Activated naive CD8-positive, alpha-beta T cell treated with anti-CD3 and anti-CD28 coated beads, Interleukin-2, amount 50 U/mL, for 24 hours (primary cell): Measurements from ENCODE around the gene LHX3.
"Not testable (repeated sequence)": the region's sequence is repeated elsewhere in the genome, so short reads cannot be mapped to it uniquely, and the experiment has no call there.

Experiments used
- ATAC-seq: fragments of 150-1000 bp; cut with Tn5 transposase; one replicate; pipeline ENCODE4 v1.10.0; 2021
- DNase-seq: peaks from one replicate; pipeline ENCODE4 v3.0.0; 2021
- H3K27ac Mint-ChIP-seq: one replicate; pipeline ENCODE4 v1.8.0; 2021; ENCODE audit warnings: mild to moderate bottlenecking, mixed read lengths
- H3K27me3 Mint-ChIP-seq: one replicate; pipeline ENCODE4 v1.8.0; 2021; ENCODE audit warnings: mixed read lengths
- H3K36me3 Mint-ChIP-seq: one replicate; pipeline ENCODE4 v1.8.0; 2021; ENCODE audit warnings: low read depth, mixed read lengths
- H3K4me1 Mint-ChIP-seq: one replicate; pipeline ENCODE4 v1.8.0; 2021; ENCODE audit warnings: mixed read lengths
- H3K4me3 Mint-ChIP-seq: one replicate; pipeline ENCODE4 v1.8.0; 2021; ENCODE audit warnings: mild to moderate bottlenecking, moderate library complexity, mixed read lengths
- H3K9me3 Mint-ChIP-seq: one replicate; pipeline ENCODE4 v1.8.0; 2021; ENCODE audit warnings: mixed read lengths

LHX3 gene

GRCh38 chr9:136150664-136151213, 54.2 kb downstream of the LHX3 start:
- not testable (repeated sequence) for H3K4me1 Mint-ChIP-seq, DNase-seq, H3K4me3 Mint-ChIP-seq, H3K36me3 Mint-ChIP-seq, H3K9me3 Mint-ChIP-seq, H3K27me3 Mint-ChIP-seq, ATAC-seq, H3K27ac Mint-ChIP-seq

- no peaks in the 10 kb centered on the region for H3K9me3 Mint-ChIP-seq
- ATAC-seq, result no peak
- H3K36me3 Mint-ChIP-seq, result no peaks in the 10 kb centered on the region
- no peaks in the 10 kb centered on the region for H3K4me1 Mint-ChIP-seq
- H3K27me3 Mint-ChIP-seq, result peaks cover 5% of the 10 kb centered on the region
- no peak overlapping the region for H3K27ac Mint-ChIP-seq
- H3K4me3 Mint-ChIP-seq, result no peak overlapping the region
- DNase-seq, result no peak
Observed at GRCh38 chr9:136149853-136150252, 55.1 kb downstream of the LHX3 start.

DNA sequence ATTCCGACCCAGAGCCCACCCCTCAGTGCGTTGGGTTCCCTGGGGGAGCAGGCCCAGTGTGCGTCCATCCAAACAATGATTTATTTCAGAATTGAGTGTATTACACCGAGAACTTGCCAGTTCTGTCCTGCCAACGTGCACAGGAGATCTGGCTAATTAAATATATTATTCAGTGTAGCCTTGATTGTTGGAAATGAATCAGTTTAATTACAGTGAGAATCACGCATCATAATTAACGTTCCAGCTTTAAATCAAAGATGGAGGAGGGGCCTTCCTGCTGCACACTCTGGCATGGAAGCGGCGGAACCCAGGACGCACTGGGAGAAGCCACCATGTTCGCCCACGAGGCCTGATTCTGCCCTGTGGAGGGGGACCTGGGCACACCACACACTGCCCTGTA, 55.6 kb downstream of the LHX3 start:
- no peak for ATAC-seq

DNA sequence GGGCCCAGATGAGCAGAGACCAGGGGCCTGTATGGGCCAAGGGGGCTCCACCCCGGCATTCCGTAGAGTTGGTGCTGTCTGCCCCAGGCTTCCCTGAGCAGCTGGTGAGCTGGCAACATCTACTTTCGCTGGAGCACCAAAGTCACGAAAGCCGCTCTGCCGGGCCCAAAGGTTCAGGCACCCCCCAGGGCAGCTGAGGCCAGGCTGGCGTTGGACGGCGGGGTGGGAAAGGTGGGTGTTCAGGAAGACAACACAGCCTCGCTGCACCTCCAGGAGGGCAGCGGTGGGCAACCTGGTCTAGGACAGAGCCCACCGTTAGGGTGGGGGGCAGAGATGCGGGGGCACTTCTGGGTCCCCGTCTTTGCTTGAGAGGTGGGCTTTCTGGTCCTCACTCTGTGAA, 56.2 kb downstream of the LHX3 start:
- no peak for DNase-seq
- no peaks in the 10 kb centered on the region for H3K4me1 Mint-ChIP-seq
- ATAC-seq, result no peak
- no peaks in the 10 kb centered on the region for H3K9me3 Mint-ChIP-seq
- peaks cover 5% of the 10 kb centered on the region for H3K27me3 Mint-ChIP-seq
- no peak overlapping the region for H3K4me3 Mint-ChIP-seq
- H3K27ac Mint-ChIP-seq, result no peak overlapping the region
- no peaks in the 10 kb centered on the region for H3K36me3 Mint-ChIP-seq

More for the DNA sequence above, 55.6 kb downstream of the LHX3 start:
- DNase-seq, result no peak
- no peaks in the 10 kb centered on the region for H3K4me1 Mint-ChIP-seq
- H3K27me3 Mint-ChIP-seq, result peaks cover 5% of the 10 kb centered on the region
- H3K27ac Mint-ChIP-seq, result no peak overlapping the region
- no peak overlapping the region for H3K4me3 Mint-ChIP-seq
- H3K9me3 Mint-ChIP-seq, result no peaks in the 10 kb centered on the region
- H3K36me3 Mint-ChIP-seq, result no peaks in the 10 kb centered on the region

- Mint-ChIP-seq H3K4me3 (no peak overlapping the region), H3K27me3 (peaks cover 5% of the 10 kb centered on the region), H3K27ac (no peak overlapping the region), H3K4me1 (no peaks in the 10 kb centered on the region), H3K9me3 (no peaks in the 10 kb centered on the region), H3K36me3 (no peaks in the 10 kb centered on the region)
- DNase-seq (no peak), ATAC-seq (no peak)
Observed at GRCh38 chr9:136147890-136148714, 56.8 kb downstream of the LHX3 start.

DNA sequence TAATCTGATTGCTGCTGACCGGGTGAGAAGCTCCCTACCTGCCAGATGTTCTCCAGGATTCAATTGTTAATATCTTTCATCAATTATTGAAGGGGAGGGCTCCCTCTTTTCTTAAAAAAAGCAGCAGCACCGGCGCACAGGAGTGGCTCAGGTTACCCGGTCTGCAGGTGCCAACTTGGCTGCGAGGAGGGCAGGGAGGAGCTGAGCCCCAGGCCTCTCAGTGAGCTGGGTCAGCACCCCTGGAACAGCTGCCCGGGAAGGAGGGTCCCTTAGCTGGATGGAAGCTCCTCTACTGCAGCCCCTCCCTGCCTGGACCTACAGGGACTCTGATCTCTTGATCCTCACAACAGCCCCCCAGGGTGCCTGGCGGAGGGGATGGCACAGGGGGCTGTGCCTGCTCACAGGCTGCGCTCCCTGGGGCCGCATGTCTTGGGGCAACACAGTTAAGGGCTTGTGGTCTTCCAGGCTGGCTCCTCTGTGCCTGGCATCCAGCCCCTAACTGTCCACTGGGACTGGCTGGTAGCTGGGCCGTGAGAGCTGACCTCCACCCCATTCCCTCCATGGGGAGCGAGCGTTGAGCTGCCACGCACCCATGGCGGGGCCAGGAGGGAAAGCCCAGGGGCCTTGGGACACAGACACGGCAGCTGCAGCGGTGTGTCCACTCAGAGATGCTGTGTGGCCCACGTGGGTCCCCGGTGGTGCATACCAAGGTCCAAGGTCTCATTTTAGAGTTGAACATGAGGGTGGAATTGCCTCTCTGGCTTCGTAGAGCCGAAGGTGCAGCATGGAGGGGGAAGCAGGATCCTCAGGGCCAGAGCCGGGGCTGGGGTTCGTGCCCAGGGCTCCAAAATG, 57.7 kb downstream of the LHX3 start:
- DNase-seq, result no peak
- no peak overlapping the region for H3K4me3 Mint-ChIP-seq
- no peak overlapping the region for H3K27ac Mint-ChIP-seq
- peaks cover 5% of the 10 kb centered on the region for H3K27me3 Mint-ChIP-seq
- H3K4me1 Mint-ChIP-seq, result no peaks in the 10 kb centered on the region
- ATAC-seq, result no peak
- H3K36me3 Mint-ChIP-seq, result no peaks in the 10 kb centered on the region
- no peaks in the 10 kb centered on the region for H3K9me3 Mint-ChIP-seq
